ENCODE results near the gene GTPBP2.
A peak's percentile ranks its signal among the peaks of the same experiment; 100 is the strongest.
"Not testable (repeated sequence)": the region's sequence is repeated elsewhere in the genome, so short reads cannot be mapped to it uniquely, and the experiment has no call there.

Gene GTPBP2

GRCh38 chr6:43623880-43624785 lies 4.9 kb downstream of the GTPBP2 start:
- DNase-seq (ENCODE audit: low read depth), result no peak

- no peak for DNase-seq (ENCODE audit: low read depth)
Measured at GRCh38 chr6:43622541-43622940, 6.5 kb downstream of the GTPBP2 start.

GRCh38 chr6:43621836-43622180 lies 7.3 kb downstream of the GTPBP2 start:
- no peak for DNase-seq (ENCODE audit: low read depth)

- no peak for DNase-seq (ENCODE audit: low read depth)
Measured at GRCh38 chr6:43621078-43621835, 7.8 kb downstream of the GTPBP2 start.

- no peak for DNase-seq (ENCODE audit: low read depth)
Measured at GRCh38 chr6:43616725-43617472, 12.2 kb downstream of the GTPBP2 start.

- no peak for DNase-seq (ENCODE audit: low read depth)
Measured at GRCh38 chr6:43614396-43614730, 14.7 kb downstream of the GTPBP2 start.

- no peak for DNase-seq (ENCODE audit: low read depth)
Measured at GRCh38 chr6:43613721-43614395, 15.2 kb downstream of the GTPBP2 start.

GRCh38 chr6:43610431-43610830 lies 18.6 kb downstream of the GTPBP2 start:
- peak; percentile 27 for DNase-seq (ENCODE audit: low read depth)

- peak; percentile 63 for DNase-seq (ENCODE audit: low read depth)
Measured at GRCh38 chr6:43609402-43609801, 19.7 kb downstream of the GTPBP2 start.

GRCh38 chr6:43608807-43609206 lies 20.3 kb downstream of the GTPBP2 start:
- DNase-seq (ENCODE audit: low read depth), result no peak

GRCh38 chr6:43608310-43608763 lies 20.7 kb downstream of the GTPBP2 start:
- DNase-seq (ENCODE audit: low read depth), result peak; percentile 76

- no peak for DNase-seq (ENCODE audit: low read depth)
Measured at GRCh38 chr6:43606019-43606418, 23.0 kb downstream of the GTPBP2 start.

- peak; percentile 67 for DNase-seq (ENCODE audit: low read depth)
Measured at GRCh38 chr6:43604174-43604573, 24.9 kb downstream of the GTPBP2 start.

- DNase-seq (ENCODE audit: low read depth), result no peak
Measured at GRCh38 chr6:43600595-43600994, 28.5 kb downstream of the GTPBP2 start.

GRCh38 chr6:43593938-43594337 lies 35.1 kb downstream of the GTPBP2 start:
- DNase-seq (ENCODE audit: low read depth), result peak; percentile 68

- DNase-seq (ENCODE audit: low read depth), result not testable (repeated sequence)
Measured at GRCh38 chr6:43589564-43589963, 39.5 kb downstream of the GTPBP2 start.

GRCh38 chr6:43588194-43588593 lies 40.9 kb downstream of the GTPBP2 start:
- DNase-seq (ENCODE audit: low read depth), result no peak

- peak; percentile 55 for DNase-seq (ENCODE audit: low read depth)
Measured at GRCh38 chr6:43584892-43585570, 44.0 kb downstream of the GTPBP2 start.

- DNase-seq (ENCODE audit: low read depth), result no peak
Measured at GRCh38 chr6:43582911-43583310, 46.2 kb downstream of the GTPBP2 start.

GRCh38 chr6:43579171-43579570 lies 49.9 kb downstream of the GTPBP2 start:
- peak; percentile 7 for DNase-seq (ENCODE audit: low read depth)

- no peak for DNase-seq (ENCODE audit: low read depth)
Measured at GRCh38 chr6:43578748-43579147, 50.3 kb downstream of the GTPBP2 start.
